PC-9 (cell line): ENCODE data around the gene NXNL1.

Source experiments
- EZH2 ChIP-seq: fragments of 200-600 bp; sonication (generic); IDR thresholded peaks from 2 replicates; pipeline ENCODE4 v1.8.0; 2017; ENCODE audit warnings: antibody characterized with exemption, low read depth
- TF ChIP-seq, protein P1 (sequence below): fragments of 200-600 bp; sonication (generic); conservative IDR thresholded peaks from 2 replicates; pipeline ENCODE4 v1.6.1; 2017; ENCODE audit warnings: mixed run types, antibody characterized with exemption, mild to moderate bottlenecking, moderate library complexity

DNA sequence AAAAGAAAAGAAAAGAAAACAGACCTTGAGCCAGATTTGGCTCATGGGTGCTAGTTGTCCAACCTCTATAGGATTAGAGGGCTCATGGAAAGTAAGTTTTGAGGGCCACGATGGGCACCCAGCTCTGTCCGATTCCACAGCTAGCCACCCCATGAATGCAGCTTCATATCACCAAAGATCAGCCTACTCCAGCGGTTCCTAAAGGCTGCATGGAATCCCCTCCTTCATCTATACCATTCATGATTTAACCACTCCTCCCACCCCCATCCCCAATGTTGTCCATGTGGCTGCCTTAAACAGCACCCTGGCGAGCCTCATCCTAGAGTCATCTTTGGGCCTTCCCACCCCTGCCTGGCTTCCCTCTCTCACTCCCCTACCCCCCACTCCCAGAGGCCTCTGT lies 38.8 kb downstream of the NXNL1 start:
- TF ChIP-seq, protein P1, sequence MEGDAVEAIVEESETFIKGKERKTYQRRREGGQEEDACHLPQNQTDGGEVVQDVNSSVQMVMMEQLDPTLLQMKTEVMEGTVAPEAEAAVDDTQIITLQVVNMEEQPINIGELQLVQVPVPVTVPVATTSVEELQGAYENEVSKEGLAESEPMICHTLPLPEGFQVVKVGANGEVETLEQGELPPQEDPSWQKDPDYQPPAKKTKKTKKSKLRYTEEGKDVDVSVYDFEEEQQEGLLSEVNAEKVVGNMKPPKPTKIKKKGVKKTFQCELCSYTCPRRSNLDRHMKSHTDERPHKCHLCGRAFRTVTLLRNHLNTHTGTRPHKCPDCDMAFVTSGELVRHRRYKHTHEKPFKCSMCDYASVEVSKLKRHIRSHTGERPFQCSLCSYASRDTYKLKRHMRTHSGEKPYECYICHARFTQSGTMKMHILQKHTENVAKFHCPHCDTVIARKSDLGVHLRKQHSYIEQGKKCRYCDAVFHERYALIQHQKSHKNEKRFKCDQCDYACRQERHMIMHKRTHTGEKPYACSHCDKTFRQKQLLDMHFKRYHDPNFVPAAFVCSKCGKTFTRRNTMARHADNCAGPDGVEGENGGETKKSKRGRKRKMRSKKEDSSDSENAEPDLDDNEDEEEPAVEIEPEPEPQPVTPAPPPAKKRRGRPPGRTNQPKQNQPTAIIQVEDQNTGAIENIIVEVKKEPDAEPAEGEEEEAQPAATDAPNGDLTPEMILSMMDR = no peak
- no peak for TF ChIP-seq EZH2
